Daoy (cell line): ENCODE results near the gene FCMR. TPM values are rescaled to one million over a fixed set of nuclear protein-coding genes. Genes with fewer than 3 reads are reported as not detected.
A peak's percentile ranks its signal among the peaks of the same experiment; 100 is the strongest.

Source experiments
- DNase-seq: peaks from one replicate; pipeline ENCODE4 v3.0.0-alpha.2; 2015; ENCODE audit warnings: low read depth
- total RNA-seq: library from RNA; depleted of rRNA; stranded (reverse); fragments of >200 nt; shearing (Covaris generic); gene quantifications from 2 replicates; pipeline ENCODE4 v1.2.3, GENCODE V29; 2014; rRNA removed

Gene FCMR
- total RNA-seq = 0.23 TPM in 1 of 2 replicates, not detected in the other

GRCh38 chr1:206921772-206922265 lies at the start of gene FCMR:
TSS of gene FCMR (minus strand) at chr1:206921941. CDS start at chr1:206921854, 87 bp downstream.
- DNase-seq = no peak

GRCh38 chr1:206971029-206971655 lies 49.4 kb upstream of the FCMR start:
- no peak for DNase-seq

- no peak for DNase-seq
Observed at GRCh38 chr1:206970446-206970845, 48.7 kb upstream of the FCMR start, which contains the start of gene FCAMR. TSS of gene FCAMR (minus strand) at chr1:206970460. CDS start at chr1:206970125, 335 bp downstream.

GRCh38 chr1:206969090-206969489 lies 47.3 kb upstream of the FCMR start:
- DNase-seq = no peak

- DNase-seq = peak; percentile 22
Observed at GRCh38 chr1:206967096-206967849, 45.5 kb upstream of the FCMR start.

GRCh38 chr1:206965781-206966180 lies 44.0 kb upstream of the FCMR start:
- no peak for DNase-seq

- no peak for DNase-seq
Observed at GRCh38 chr1:206963740-206964139, 42.0 kb upstream of the FCMR start.

GRCh38 chr1:206963119-206963712 lies 41.5 kb upstream of the FCMR start:
- no peak for DNase-seq

- no peak for DNase-seq
Observed at GRCh38 chr1:206962272-206962671, 40.5 kb upstream of the FCMR start.

GRCh38 chr1:206961668-206962067 lies 39.9 kb upstream of the FCMR start:
- no peak for DNase-seq

GRCh38 chr1:206960676-206961386 lies 39.1 kb upstream of the FCMR start:
- DNase-seq = no peak

GRCh38 chr1:206958144-206958543 lies 36.4 kb upstream of the FCMR start:
- no peak for DNase-seq

GRCh38 chr1:206957639-206958038 lies 35.9 kb upstream of the FCMR start:
- no peak for DNase-seq

- no peak for DNase-seq
Observed at GRCh38 chr1:206955476-206956451, 34.0 kb upstream of the FCMR start.

- no peak for DNase-seq
Observed at GRCh38 chr1:206954459-206955342, 33.0 kb upstream of the FCMR start.

- DNase-seq = no peak
Observed at GRCh38 chr1:206953626-206954025, 31.9 kb upstream of the FCMR start.

- DNase-seq = no peak
Observed at GRCh38 chr1:206953126-206953525, 31.4 kb upstream of the FCMR start.

GRCh38 chr1:206952171-206952570 lies 30.4 kb upstream of the FCMR start:
- peak; percentile 39 for DNase-seq

- DNase-seq = no peak
Observed at GRCh38 chr1:206951318-206952100, 29.8 kb upstream of the FCMR start.
